Testis (tissue), 3 donors: ENCODE data around the gene PPOX. TPM values are rescaled to one million over a fixed set of nuclear protein-coding genes. Genes with fewer than 3 reads are reported as not detected.

ENCODE experiments used
- DNase-seq: peaks from one replicate; pipeline ENCODE4 v3.0.0-alpha.2; 2019
- H3K27ac ChIP-seq, 2 donors: fragments of 200-600 bp; sonication (generic); one replicate each; pipeline ENCODE4 v1.5.1; 2019
- H3K27me3 ChIP-seq: fragments of 200-600 bp; sonication (generic); one replicate; pipeline ENCODE4 v1.5.1; 2019
- H3K36me3 ChIP-seq: fragments of 200-600 bp; sonication (generic); one replicate; pipeline ENCODE4 v1.5.1; 2017; ENCODE audit warnings: low read depth; ENCODE audit errors: missing control alignments
- H3K4me1 ChIP-seq: fragments of 200-600 bp; sonication (generic); one replicate; pipeline ENCODE4 v1.5.1; 2019
- H3K4me3 ChIP-seq, 2 donors: fragments of 200-600 bp; sonication (generic); one replicate each; pipeline ENCODE4 v1.5.1; 2017 to 2019
- H3K9me3 ChIP-seq: fragments of 200-600 bp; sonication (generic); one replicate; pipeline ENCODE4 v1.5.1; 2017
- CTCF ChIP-seq, 3 experiments: fragments of 450-650 bp in 2 of 3; fragments of 200-600 bp in 1 of 3; sonication (generic) in 1 of 3; IDR thresholded peaks; one replicate each; pipeline ENCODE4 v1.5.1; 2016 to 2019; ENCODE audit warnings: antibody characterized with exemption in 3 of 3, mild to moderate bottlenecking in 2 of 3, moderate library complexity in 1 of 3
- POLR2A ChIP-seq: fragments of 450-650 bp; IDR thresholded peaks from one replicate; pipeline ENCODE4 v1.6.1; 2017; ENCODE audit warnings: antibody characterized with exemption, mild to moderate bottlenecking, moderate library complexity
- WGBS, 2 donors: methylation state at CpG; one replicate each; pipeline ENCODE4 v1.1.5; 2018; 5-methylcytosine and 5-hydroxymethylcytosine counted together
- intact Hi-C: fragments of 100-400 bp; cut with DNase I; formaldehyde crosslinking; loops from one replicate; pipeline ENCODE4 v1.15.1; 2023; ENCODE audit warnings: low total_unique reads
- polyA plus RNA-seq: library from polyadenylated mRNA; stranded (reverse); fragments of 350-450 nt; fragmentation: Illumina TruSeq; extraction: RNeasy Lipid Tissue Mini Kit (QIAGEN cat#74804); gene quantifications from one replicate; pipeline ENCODE4 v1.2.3, GENCODE V29; 2014; ENCODE audit warnings: low read depth, low replicate concordance; ENCODE audit not compliant: insufficient read depth
- total RNA-seq, 2 donors: library from RNA; depleted of rRNA; stranded (reverse); fragments of >200 nt; gene quantifications; one replicate each; pipeline ENCODE4 v1.2.3, GENCODE V29; 2016

The PPOX gene
- total and polyA plus RNA-seq, 3 donors from 2014 or later: 19.5 to 24.8 (median 20.5) TPM

- WGBS, 2 donors: 39 to 43% methylated on average over 9 of the region's 9 CpGs
- Histone ChIP-seq H3K36me3 (no peaks in the 10 kb centered on the region), H3K4me3 (peak overlapping the region; percentile 85 to 88), H3K27me3 (no peaks in the 10 kb centered on the region), H3K27ac (peak overlapping the region; percentile 90 to 91), H3K9me3 (no peaks in the 10 kb centered on the region), H3K4me1 (peaks cover 39% of the 10 kb centered on the region)
- intact Hi-C loops: no loop called here
- DNase-seq: peak; percentile 33
- TF ChIP-seq CTCF (IDR thresholded peaks at IDR 0.05) (no peak), POLR2A (no peak)
Measured at GRCh38 chr1:161158316-161159010, 7.8 kb upstream of the PPOX start.

- peak; percentile 95 for DNase-seq
- intact Hi-C loops: no loop called here
- TF ChIP-seq CTCF (IDR thresholded peaks at IDR 0.05) (peak in 1 of 3 experiments; percentile 5), POLR2A (no peak)
- Histone ChIP-seq H3K4me1 (peaks cover 39% of the 10 kb centered on the region), H3K9me3 (no peaks in the 10 kb centered on the region), H3K4me3 (peak within 1 kb of the TSS; percentile 85 to 88), H3K27me3 (no peaks in the 10 kb centered on the region), H3K36me3 (no peaks in the 10 kb centered on the region), H3K27ac (peak within 1 kb of the TSS; percentile 90 to 91)
- 0 to 2% methylated on average over 19 to 59 of the region's 60 CpGs for WGBS, 2 donors
Measured at GRCh38 chr1:161159087-161159912, 6.9 kb upstream of the PPOX start, which contains the start of gene USP21. TSS of gene USP21 (plus strand) at chr1:161159500. CDS start at chr1:161160641, 1,141 bp downstream.

GRCh38 chr1:161159913-161160243, 6.3 kb upstream of the PPOX start:
- DNase-seq: no peak
- H3K27me3 ChIP-seq: no peaks in the 10 kb centered on the region
- peak overlapping the region; percentile 90 to 91 for H3K27ac ChIP-seq
- intact Hi-C loops: no loop called here
- peak overlapping the region; percentile 85 to 88 for H3K4me3 ChIP-seq
- no peaks in the 10 kb centered on the region for H3K36me3 ChIP-seq
- TF ChIP-seq POLR2A (no peak), CTCF (IDR thresholded peaks at IDR 0.05) (no peak)
- H3K9me3 ChIP-seq: no peaks in the 10 kb centered on the region
- peaks cover 33% of the 10 kb centered on the region for H3K4me1 ChIP-seq
- WGBS, 2 donors: 1 to 2% methylated on average over 11 of the region's 11 CpGs

GRCh38 chr1:161160671-161161145, 5.5 kb upstream of the PPOX start:
- H3K27ac ChIP-seq: no peak overlapping the region
- no peaks in the 10 kb centered on the region for H3K36me3 ChIP-seq
- DNase-seq: no peak
- H3K27me3 ChIP-seq: no peaks in the 10 kb centered on the region
- no peaks in the 10 kb centered on the region for H3K9me3 ChIP-seq
- intact Hi-C loops: no loop called here
- 82 to 90% methylated on average over 18 to 22 of the region's 22 CpGs for WGBS, 2 donors
- H3K4me3 ChIP-seq: no peak overlapping the region
- H3K4me1 ChIP-seq: peaks cover 29% of the 10 kb centered on the region
- TF ChIP-seq POLR2A (no peak), CTCF (IDR thresholded peaks at IDR 0.05) (no peak)
